ENCODE measurements around the gene ARG1.
"Not testable (repeated sequence)": the region's sequence is repeated elsewhere in the genome, so short reads cannot be mapped to it uniquely, and the experiment has no call there.

ARG1 gene

GRCh38 chr6:131572686-131573415 is at the start of gene ARG1:
TSS of gene ARG1 (plus strand) at chr6:131573226. CDS start at chr6:131573283, 57 bp downstream.
- no peak for DNase-seq (ENCODE audit: low spot score)

GRCh38 chr6:131523988-131524673 is 48.9 kb upstream of the ARG1 start:
- DNase-seq (ENCODE audit: low spot score): no peak

- no peak for DNase-seq (ENCODE audit: low spot score)
Observed at GRCh38 chr6:131524695-131525336, 48.2 kb upstream of the ARG1 start.

GRCh38 chr6:131530936-131531335 is 42.1 kb upstream of the ARG1 start:
- DNase-seq (ENCODE audit: low spot score): not testable (repeated sequence)

DNA sequence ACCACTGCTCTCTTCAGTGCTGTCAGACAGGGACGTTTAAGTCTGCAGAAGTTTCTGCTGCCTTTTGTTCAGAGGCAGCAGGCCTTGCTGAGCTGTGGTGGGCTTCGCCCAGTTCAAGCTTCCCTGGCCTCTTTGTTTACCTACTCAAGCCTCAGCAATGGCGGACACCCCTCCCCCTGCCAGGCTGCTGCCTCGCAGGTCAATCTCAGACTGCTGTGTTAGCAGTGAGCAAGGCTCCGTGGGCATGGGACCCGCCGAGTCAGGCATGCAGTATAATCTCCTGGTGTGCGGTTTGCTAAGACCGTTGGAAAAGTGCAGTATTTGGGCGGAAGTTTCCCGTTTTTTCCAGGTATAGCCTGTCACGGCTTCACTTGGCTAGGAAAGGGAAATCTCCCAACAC is 41.3 kb upstream of the ARG1 start:
- not testable (repeated sequence) for DNase-seq (ENCODE audit: low spot score)

DNA sequence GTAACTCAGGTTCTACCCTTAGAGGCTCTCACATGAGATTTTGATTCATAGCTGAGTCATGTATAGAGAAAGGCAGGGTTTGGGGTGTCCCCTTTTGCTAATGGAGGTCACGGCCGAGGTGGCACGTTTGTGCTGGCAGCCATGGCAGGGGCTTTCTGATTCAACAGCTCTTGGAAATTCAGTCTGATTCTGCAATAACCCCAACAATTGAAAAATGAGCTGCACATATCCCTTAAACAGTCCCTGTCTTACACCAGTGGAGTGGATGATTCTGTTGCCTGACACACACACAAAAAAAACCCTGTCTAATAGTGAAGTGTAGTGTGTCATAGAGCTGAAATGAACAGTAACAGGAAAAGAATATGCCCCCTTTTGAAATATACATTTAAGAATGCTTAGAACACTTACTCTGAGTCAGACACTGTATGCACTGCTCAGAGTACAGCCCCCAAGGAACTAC is 40.4 kb upstream of the ARG1 start:
- DNase-seq (ENCODE audit: low spot score): no peak

- not testable (repeated sequence) for DNase-seq (ENCODE audit: low spot score)
Observed at GRCh38 chr6:131538615-131539014, 34.4 kb upstream of the ARG1 start.

DNA sequence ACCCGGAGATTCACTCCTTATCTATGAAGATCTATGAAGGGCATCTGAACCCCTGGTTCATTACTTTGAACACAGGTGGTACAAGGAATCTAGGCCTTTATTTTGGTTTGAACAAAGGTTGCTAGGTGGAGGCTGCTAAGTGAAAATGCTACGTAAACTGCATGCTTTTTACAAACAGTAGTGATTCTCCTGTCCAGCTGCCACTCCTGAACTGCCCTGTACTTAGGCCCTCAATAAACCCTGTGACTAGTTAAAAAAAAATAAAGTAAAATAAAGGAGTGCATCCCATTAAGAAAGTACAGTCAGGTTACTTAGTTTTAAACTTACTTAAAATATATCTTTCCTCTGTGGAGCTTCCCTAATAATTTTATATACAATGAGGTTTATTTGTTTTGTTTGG is 27.7 kb upstream of the ARG1 start:
- DNase-seq (ENCODE audit: low spot score): no peak

DNA sequence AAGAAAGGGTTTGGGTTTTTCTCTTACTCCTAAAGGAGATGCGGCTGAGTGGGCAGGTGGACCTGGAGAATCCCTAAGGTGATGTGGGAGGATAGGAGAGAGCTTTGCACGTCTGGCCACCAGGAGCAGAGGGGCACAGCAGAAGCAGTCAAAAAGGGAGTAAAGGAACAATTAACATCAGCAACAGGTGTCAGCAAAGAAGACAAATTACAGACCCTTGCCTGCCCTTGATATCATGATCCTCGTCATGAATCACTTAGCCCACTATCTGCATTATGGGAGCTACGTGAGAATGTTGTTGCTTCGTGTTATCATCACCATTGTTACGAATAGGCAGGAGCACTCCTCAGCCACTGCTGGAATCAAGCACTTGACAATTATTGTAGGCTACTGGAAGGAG is 25.5 kb upstream of the ARG1 start:
- no peak for DNase-seq (ENCODE audit: low spot score)

DNA sequence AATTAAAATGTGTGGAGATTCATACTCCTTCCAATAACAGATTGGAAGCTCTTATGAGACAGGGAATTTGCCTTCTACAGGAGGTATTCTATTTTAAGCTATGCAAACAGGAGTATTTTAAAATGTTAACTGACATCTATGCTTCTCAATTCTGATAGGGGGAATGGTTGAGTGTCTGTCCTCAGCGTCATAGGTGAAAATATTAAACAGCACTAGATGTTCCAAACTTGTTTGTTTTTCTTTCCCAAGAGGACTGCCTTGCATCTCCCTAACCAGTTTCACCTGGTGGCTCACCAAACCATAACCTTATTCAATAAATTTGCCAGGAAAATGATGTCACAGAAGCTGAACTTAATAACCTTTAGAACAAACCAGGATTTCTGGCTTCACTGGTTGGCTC is 24.6 kb upstream of the ARG1 start:
- DNase-seq (ENCODE audit: low spot score): no peak

DNA sequence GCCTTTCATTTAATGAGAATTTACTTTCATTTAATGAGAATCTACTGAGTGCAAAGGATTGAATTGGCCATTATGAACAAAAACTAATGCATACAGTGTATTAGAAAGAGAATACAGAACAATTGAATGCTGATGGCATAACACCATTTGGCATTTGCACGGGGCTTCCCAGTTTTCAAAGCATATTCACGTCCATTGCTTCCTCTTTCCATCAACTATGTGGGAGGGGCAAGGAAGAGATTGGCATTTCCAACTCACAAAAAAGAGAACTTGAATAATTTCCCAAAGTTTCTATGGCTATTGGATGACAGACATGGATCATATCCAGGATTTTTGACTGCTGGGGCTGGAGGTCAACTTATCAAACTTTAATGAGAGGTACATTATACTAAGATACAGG is 23.2 kb upstream of the ARG1 start:
- DNase-seq (ENCODE audit: low spot score): no peak

GRCh38 chr6:131551902-131552301 is 21.1 kb upstream of the ARG1 start:
- DNase-seq (ENCODE audit: low spot score): no peak

DNA sequence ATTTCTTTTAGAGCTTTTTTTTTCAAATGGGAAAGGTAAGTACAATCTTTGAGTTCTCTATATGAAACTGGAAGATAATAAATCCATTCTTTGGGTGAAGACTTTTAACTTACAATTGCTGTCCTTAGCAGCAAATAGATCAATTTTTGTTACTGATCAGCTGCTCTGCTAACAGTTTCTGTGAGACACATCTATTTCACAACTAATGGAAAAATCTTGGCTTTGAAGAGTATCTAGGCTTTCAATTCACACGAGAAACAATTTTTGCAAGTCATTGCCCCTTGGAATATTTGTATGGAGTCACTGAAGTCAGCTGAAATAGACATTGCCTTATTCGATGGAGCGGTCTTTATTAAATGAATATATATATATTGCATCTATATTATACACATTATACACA is 20.5 kb upstream of the ARG1 start:
- DNase-seq (ENCODE audit: low spot score): no peak

GRCh38 chr6:131555992-131556391 is 17.0 kb upstream of the ARG1 start:
- DNase-seq (ENCODE audit: low spot score): no peak

DNA sequence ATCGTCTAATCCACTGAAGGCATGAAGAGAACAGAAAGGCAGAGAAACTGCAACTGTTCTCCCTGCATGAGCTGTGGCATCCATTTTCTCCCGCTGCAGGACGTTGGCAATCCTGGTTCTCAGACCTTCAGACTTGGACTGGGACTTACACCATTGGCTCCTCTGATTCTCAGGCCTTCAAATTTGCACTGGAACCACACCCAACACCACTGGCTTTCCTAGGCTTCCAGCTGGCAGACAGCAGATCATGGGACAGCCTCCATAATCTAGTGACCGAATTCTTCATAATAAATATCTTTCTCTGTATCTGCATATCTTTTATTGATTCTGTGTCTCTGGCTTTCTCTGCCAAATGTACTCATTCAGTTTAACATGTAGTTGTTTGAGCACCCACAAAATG is 14.1 kb upstream of the ARG1 start:
- DNase-seq (ENCODE audit: low spot score): no peak

DNA sequence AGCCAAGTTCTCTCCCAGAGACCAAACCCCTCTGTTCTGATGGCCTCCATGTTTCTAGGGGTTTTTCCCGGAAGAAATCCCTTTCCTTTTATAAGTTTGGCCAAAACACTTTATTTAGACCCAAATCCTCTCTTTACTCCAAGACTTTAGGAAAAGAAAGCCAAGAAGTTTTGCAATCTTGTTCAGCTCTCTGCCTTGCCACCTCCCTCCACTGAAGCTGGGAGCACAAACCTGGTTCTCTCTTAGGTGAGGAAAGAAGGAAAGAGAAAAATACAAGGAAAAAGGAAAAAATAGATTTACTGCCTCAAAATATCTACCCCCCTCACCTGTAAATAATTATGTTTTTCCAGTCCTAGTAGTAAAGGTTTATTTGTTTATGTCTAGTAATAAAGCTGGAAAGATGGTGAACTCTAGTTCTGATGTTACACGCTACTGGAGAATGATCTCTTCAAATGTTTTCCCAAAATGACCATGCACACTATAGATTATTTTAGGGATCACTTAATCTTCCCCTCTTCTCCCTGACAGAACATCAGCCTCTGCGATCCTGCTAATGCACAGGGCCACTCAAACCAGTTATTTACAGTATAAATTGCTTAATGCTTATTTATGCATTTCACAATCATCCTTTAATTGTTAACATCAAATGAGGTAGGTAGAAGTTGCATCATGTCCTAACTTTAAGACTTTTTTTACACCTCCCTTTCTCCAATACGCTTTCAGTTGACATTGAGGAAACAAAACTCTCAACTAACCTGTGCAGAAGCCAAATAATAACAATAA is 10.9 kb upstream of the ARG1 start:
- no peak for DNase-seq (ENCODE audit: low spot score)

- DNase-seq (ENCODE audit: low spot score): no peak
Observed at GRCh38 chr6:131565056-131565455, 8.0 kb upstream of the ARG1 start.

DNA sequence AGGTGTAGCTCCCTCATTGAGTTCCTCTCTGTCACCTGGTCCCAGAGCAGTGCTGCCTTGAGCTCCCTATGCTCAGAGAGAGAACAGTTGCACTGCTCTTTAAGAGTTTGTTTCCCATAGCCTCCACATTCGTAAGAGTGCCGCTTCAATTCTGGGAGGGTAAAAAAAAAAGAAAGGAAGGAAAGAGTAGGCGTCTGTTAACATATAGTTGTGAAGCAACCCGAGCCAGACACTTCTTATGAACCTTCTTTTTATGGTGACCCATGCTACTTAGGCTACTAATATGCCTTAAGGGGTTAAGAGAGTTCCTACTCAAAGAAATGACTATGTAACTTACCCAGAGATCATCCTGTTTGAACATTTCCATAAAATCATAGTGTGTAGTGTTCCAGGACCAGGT is 4.3 kb upstream of the ARG1 start:
- DNase-seq (ENCODE audit: low spot score): no peak

GRCh38 chr6:131574133-131574532 is 1.1 kb downstream of the ARG1 start:
- no peak for DNase-seq (ENCODE audit: low spot score)

DNA sequence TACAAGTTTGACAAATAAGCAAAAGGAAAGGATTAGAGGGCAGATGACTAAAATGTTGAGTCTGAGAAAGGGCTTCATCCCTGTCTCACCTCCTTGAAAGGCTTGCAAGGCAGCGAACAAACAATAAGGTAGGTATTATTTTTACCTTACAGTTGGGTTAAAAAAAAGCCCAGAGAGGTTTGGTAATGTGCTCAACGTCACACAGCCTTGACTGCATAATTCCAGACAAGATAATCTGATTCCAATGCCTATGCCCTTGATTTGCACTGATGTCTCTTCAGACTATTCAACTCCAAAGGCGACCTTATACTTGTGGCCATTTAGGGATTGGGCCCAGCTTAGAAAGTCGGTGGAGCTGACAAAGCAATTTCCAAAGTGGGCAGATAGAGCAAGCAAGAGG is 1.7 kb downstream of the ARG1 start:
- DNase-seq (ENCODE audit: low spot score): no peak

- DNase-seq (ENCODE audit: low spot score): no peak
Observed at GRCh38 chr6:131575834-131576478, 2.9 kb downstream of the ARG1 start.

DNA sequence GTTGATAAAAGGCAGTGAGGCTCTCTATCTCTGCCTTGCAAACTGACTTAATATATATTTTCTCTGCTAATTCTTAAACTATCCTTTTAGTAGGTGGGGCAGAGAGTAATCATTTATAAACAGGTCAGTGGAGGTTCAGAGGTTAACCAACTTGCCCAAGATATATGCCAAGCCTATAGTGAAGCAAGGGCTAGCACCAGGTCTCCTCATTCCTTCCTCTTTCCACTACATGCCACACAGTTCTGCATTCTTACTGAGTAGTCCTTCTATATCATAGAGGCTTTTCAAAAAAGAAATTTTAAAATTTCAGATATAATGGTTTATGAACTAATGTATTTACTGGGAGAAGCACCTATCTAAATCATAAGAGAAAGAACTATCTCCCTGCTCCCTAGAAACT is 8.5 kb downstream of the ARG1 start:
- DNase-seq (ENCODE audit: low spot score): no peak
